HEK293 (cell line): ENCODE data around the gene MAP2.

ENCODE experiments used
- CTCF ChIA-PET: fragments of 350-600 bp; formaldehyde crosslinking; extraction: SDS; loops from one replicate; lab custom pipeline; 2021; ENCODE audit warnings: antibody characterized with exemption; lab: Yijun Ruan, JAX
- POLR2A ChIA-PET: fragments of 300-600 bp; formaldehyde crosslinking; extraction: SDS; loops from one replicate; lab custom pipeline; 2020; ENCODE audit warnings: antibody characterized with exemption, inconsistent platforms; lab: Yijun Ruan, JAX
- H3K27ac ChIP-seq: fragments of 200-500 bp; sonication (Bioruptor generic); 2 replicates; pipeline ENCODE4 v1.5.1; 2014; ENCODE audit warnings: low read depth, low read length, control low read depth, inconsistent platforms; ENCODE audit errors: extremely low read depth
- H3K36me3 ChIP-seq, 2 experiments: fragments of 200-500 bp in 1 of 2; sonication (Bioruptor generic) in 1 of 2; 1 replicate in 1 of 2; 2 replicates in 1 of 2; pipeline ENCODE4 v1.5.1; 2014 to 2017; ENCODE audit warnings: inconsistent platforms in 2 of 2, low read length in 2 of 2; ENCODE audit not compliant: control insufficient read depth in 2 of 2, insufficient read depth in 1 of 2
- H3K4me1 ChIP-seq: fragments of 200-500 bp; sonication (Bioruptor generic); 2 replicates; pipeline ENCODE4 v1.5.1; 2014; ENCODE audit warnings: mild to moderate bottlenecking, low read length, inconsistent platforms; ENCODE audit not compliant: control insufficient read depth, insufficient read depth
- H3K4me3 ChIP-seq: 2 replicates; pipeline ENCODE4 v1.5.1; 2011; ENCODE audit warnings: low read depth, mild to moderate bottlenecking, control low read depth, low read length, moderate library complexity
- H3K9me3 ChIP-seq: fragments of 200-500 bp; sonication (Bioruptor generic); 2 replicates; pipeline ENCODE4 v1.5.1; 2014; ENCODE audit warnings: low read depth, low read length, inconsistent platforms; ENCODE audit not compliant: control insufficient read depth, insufficient read depth
- GLI4 ChIP-seq: fragments of 450-650 bp; formaldehyde crosslinking; IDR thresholded peaks from 2 replicates; pipeline ENCODE4 v1.5.1; 2016; ENCODE audit warnings: missing biosample characterization, missing genetic modification characterization
- HOXC10 ChIP-seq: sonication (generic); formaldehyde crosslinking; IDR thresholded peaks from 2 replicates; pipeline ENCODE4 v1.8.1; 2023; ENCODE audit warnings: mild to moderate bottlenecking, missing genetic modification reagents
- KLF7 ChIP-seq: fragments of 450-650 bp; formaldehyde crosslinking; IDR thresholded peaks from 2 replicates; pipeline ENCODE4 v1.5.1; 2016; ENCODE audit warnings: missing biosample characterization, missing genetic modification characterization, borderline replicate concordance
- MZF1 ChIP-seq: fragments of 450-650 bp; formaldehyde crosslinking; IDR thresholded peaks from 2 replicates; pipeline ENCODE4 v1.5.1; 2017; ENCODE audit warnings: missing biosample characterization, missing genetic modification characterization, borderline replicate concordance
- RBAK ChIP-seq: fragments of 450-650 bp; formaldehyde crosslinking; IDR thresholded peaks from 2 replicates; pipeline ENCODE4 v1.5.1; 2016; ENCODE audit warnings: missing biosample characterization, missing genetic modification characterization
- SALL2 ChIP-seq: fragments of 450-650 bp; formaldehyde crosslinking; IDR thresholded peaks from 2 replicates; pipeline ENCODE4 v1.5.0; 2017; ENCODE audit warnings: missing biosample characterization, mild to moderate bottlenecking, missing genetic modification characterization, borderline replicate concordance
- ZEB2 ChIP-seq: fragments of 450-650 bp; formaldehyde crosslinking; IDR thresholded peaks from 2 replicates; pipeline ENCODE4 v1.5.1; 2016; ENCODE audit warnings: missing biosample characterization, missing genetic modification characterization
- ZNF112 ChIP-seq: fragments of 450-650 bp; formaldehyde crosslinking; IDR thresholded peaks from 2 replicates; pipeline ENCODE4 v1.5.0; 2017; ENCODE audit warnings: missing biosample characterization, missing genetic modification characterization
- ZNF140 ChIP-seq: fragments of 450-650 bp; formaldehyde crosslinking; IDR thresholded peaks from 2 replicates; pipeline ENCODE4 v1.5.1; 2016; ENCODE audit warnings: missing biosample characterization, missing genetic modification characterization
- ZNF211 ChIP-seq: fragments of 450-650 bp; formaldehyde crosslinking; IDR thresholded peaks from 2 replicates; pipeline ENCODE4 v1.5.1; 2016; ENCODE audit warnings: low read depth, missing biosample characterization, missing genetic modification characterization
- ZNF221 ChIP-seq: fragments of 450-650 bp; formaldehyde crosslinking; IDR thresholded peaks from 2 replicates; pipeline ENCODE4 v1.5.1; 2017; ENCODE audit warnings: missing biosample characterization, missing genetic modification characterization, borderline replicate concordance
- ZNF248 ChIP-seq: fragments of 450-650 bp; formaldehyde crosslinking; IDR thresholded peaks from 2 replicates; pipeline ENCODE4 v1.5.1; 2017; ENCODE audit warnings: missing biosample characterization, missing genetic modification characterization
- ZNF350 ChIP-seq: fragments of 450-650 bp; formaldehyde crosslinking; IDR thresholded peaks from 2 replicates; pipeline ENCODE4 v1.5.0; 2017; ENCODE audit warnings: missing biosample characterization, mild to moderate bottlenecking, missing genetic modification characterization
- ZNF391 ChIP-seq: fragments of 450-650 bp; formaldehyde crosslinking; IDR thresholded peaks from 2 replicates; pipeline ENCODE4 v1.5.1; 2016; ENCODE audit warnings: low read depth, missing biosample characterization, missing genetic modification characterization, borderline replicate concordance
- ZNF433 ChIP-seq: fragments of 450-650 bp; formaldehyde crosslinking; IDR thresholded peaks from 2 replicates; pipeline ENCODE4 v1.5.1; 2016; ENCODE audit warnings: missing biosample characterization, missing genetic modification characterization, low read depth
- ZNF621 ChIP-seq: fragments of 450-650 bp; formaldehyde crosslinking; IDR thresholded peaks from 2 replicates; pipeline ENCODE4 v1.5.1; 2017; ENCODE audit warnings: missing biosample characterization, missing genetic modification characterization
- ZNF624 ChIP-seq: fragments of 450-650 bp; formaldehyde crosslinking; IDR thresholded peaks from 2 replicates; pipeline ENCODE4 v1.5.1; 2017; ENCODE audit warnings: missing biosample characterization, missing genetic modification characterization
- ZNF660 ChIP-seq: fragments of 450-650 bp; IDR thresholded peaks from 2 replicates; pipeline ENCODE4 v1.5.1; 2018; ENCODE audit warnings: missing biosample characterization, mild to moderate bottlenecking, missing genetic modification characterization
- ZNF830 ChIP-seq: fragments of 450-650 bp; IDR thresholded peaks from 2 replicates; pipeline ENCODE4 v1.5.0; 2018; ENCODE audit warnings: missing biosample characterization, missing genetic modification characterization, low read depth, mild to moderate bottlenecking, moderate library complexity
- ZXDB ChIP-seq: fragments of 450-650 bp; formaldehyde crosslinking; IDR thresholded peaks from 2 replicates; pipeline ENCODE4 v1.5.1; 2016; ENCODE audit warnings: missing biosample characterization, missing genetic modification characterization
- TF ChIP-seq, protein P1 (sequence below): fragments of 450-650 bp; formaldehyde crosslinking; IDR thresholded peaks from 2 replicates; pipeline ENCODE4 v1.5.1; 2016; ENCODE audit warnings: missing biosample characterization, missing genetic modification characterization
- TF ChIP-seq, protein P2 (sequence below): fragments of 450-650 bp; formaldehyde crosslinking; IDR thresholded peaks from 2 replicates; pipeline ENCODE4 v1.5.1; 2016; ENCODE audit warnings: missing biosample characterization, missing genetic modification characterization, low read depth
- TF ChIP-seq, protein P3 (sequence below): fragments of 450-650 bp; formaldehyde crosslinking; IDR thresholded peaks from 2 replicates; pipeline ENCODE4 v1.5.1; 2016; ENCODE audit warnings: missing biosample characterization, missing genetic modification characterization
- TF ChIP-seq, protein P4 (sequence below): fragments of 450-650 bp; formaldehyde crosslinking; IDR thresholded peaks from 2 replicates; pipeline ENCODE4 v1.5.1; 2016; ENCODE audit warnings: missing biosample characterization, missing genetic modification characterization
- TF ChIP-seq, protein P5 (sequence below): fragments of 450-650 bp; formaldehyde crosslinking; IDR thresholded peaks from 2 replicates; pipeline ENCODE4 v1.5.1; 2016; ENCODE audit warnings: missing biosample characterization, missing genetic modification characterization
- TF ChIP-seq, protein P6 (sequence below): fragments of 450-650 bp; formaldehyde crosslinking; IDR thresholded peaks from 2 replicates; pipeline ENCODE4 v1.5.1; 2016; ENCODE audit warnings: missing biosample characterization, missing genetic modification characterization

MAP2 gene

DNA sequence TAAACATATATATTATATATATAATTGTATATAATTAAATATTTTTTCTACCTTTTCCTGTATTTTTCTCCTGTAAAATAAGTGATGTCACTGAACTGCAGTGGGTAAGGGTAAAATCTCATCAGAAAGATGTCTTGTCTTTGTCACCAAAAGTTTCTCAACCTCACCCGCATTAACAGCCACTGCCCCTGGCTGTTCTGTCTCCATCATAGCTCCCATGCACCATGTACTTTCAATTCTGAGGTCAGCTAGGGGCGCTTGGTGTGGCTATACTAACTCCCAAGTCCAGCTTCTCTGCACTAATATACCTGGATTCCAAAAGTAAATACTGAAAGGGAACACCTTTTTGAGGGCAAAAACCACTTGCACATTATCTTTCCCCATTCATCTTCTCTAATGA, 46.6 kb downstream of the MAP2 start:
- TF ChIP-seq ZEB2 (tag by site-specific recombination) (no peak), ZNF660 (tag by site-specific recombination) (no peak), ZNF350 (no peak), ZNF391 (tag by site-specific recombination) (no peak), ZNF112 (tag by site-specific recombination) (no peak), ZNF624 (tag by site-specific recombination) (no peak), ZXDB (tag by site-specific recombination) (no peak), ZNF621 (tag by site-specific recombination) (no peak), ZNF221 (tag by site-specific recombination) (no peak), ZNF433 (tag by site-specific recombination) (no peak), SALL2 (tag by site-specific recombination) (no peak)
- TF ChIP-seq, protein P1, sequence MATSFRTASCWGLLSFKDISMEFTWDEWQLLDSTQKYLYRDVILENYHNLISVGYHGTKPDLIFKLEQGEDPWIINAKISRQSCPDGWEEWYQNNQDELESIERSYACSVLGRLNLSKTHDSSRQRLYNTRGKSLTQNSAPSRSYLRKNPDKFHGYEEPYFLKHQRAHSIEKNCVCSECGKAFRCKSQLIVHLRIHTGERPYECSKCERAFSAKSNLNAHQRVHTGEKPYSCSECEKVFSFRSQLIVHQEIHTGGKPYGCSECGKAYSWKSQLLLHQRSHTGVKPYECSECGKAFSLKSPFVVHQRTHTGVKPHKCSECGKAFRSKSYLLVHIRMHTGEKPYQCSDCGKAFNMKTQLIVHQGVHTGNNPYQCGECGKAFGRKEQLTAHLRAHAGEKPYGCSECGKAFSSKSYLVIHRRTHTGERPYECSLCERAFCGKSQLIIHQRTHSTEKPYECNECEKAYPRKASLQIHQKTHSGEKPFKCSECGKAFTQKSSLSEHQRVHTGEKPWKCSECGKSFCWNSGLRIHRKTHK (tag by site-specific recombination), result no peak
- TF ChIP-seq, protein P2, sequence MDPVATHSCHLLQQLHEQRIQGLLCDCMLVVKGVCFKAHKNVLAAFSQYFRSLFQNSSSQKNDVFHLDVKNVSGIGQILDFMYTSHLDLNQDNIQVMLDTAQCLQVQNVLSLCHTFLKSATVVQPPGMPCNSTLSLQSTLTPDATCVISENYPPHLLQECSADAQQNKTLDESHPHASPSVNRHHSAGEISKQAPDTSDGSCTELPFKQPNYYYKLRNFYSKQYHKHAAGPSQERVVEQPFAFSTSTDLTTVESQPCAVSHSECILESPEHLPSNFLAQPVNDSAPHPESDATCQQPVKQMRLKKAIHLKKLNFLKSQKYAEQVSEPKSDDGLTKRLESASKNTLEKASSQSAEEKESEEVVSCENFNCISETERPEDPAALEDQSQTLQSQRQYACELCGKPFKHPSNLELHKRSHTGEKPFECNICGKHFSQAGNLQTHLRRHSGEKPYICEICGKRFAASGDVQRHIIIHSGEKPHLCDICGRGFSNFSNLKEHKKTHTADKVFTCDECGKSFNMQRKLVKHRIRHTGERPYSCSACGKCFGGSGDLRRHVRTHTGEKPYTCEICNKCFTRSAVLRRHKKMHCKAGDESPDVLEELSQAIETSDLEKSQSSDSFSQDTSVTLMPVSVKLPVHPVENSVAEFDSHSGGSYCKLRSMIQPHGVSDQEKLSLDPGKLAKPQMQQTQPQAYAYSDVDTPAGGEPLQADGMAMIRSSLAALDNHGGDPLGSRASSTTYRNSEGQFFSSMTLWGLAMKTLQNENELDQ (tag by site-specific recombination), result no peak
- TF ChIP-seq, protein P3, sequence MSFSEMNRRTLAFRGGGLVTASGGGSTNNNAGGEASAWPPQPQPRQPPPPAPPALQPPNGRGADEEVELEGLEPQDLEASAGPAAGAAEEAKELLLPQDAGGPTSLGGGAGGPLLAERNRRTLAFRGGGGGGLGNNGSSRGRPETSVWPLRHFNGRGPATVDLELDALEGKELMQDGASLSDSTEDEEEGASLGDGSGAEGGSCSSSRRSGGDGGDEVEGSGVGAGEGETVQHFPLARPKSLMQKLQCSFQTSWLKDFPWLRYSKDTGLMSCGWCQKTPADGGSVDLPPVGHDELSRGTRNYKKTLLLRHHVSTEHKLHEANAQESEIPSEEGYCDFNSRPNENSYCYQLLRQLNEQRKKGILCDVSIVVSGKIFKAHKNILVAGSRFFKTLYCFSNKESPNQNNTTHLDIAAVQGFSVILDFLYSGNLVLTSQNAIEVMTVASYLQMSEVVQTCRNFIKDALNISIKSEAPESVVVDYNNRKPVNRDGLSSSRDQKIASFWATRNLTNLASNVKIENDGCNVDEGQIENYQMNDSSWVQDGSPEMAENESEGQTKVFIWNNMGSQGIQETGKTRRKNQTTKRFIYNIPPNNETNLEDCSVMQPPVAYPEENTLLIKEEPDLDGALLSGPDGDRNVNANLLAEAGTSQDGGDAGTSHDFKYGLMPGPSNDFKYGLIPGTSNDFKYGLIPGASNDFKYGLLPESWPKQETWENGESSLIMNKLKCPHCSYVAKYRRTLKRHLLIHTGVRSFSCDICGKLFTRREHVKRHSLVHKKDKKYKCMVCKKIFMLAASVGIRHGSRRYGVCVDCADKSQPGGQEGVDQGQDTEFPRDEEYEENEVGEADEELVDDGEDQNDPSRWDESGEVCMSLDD, result no peak
- TF ChIP-seq, protein P4, sequence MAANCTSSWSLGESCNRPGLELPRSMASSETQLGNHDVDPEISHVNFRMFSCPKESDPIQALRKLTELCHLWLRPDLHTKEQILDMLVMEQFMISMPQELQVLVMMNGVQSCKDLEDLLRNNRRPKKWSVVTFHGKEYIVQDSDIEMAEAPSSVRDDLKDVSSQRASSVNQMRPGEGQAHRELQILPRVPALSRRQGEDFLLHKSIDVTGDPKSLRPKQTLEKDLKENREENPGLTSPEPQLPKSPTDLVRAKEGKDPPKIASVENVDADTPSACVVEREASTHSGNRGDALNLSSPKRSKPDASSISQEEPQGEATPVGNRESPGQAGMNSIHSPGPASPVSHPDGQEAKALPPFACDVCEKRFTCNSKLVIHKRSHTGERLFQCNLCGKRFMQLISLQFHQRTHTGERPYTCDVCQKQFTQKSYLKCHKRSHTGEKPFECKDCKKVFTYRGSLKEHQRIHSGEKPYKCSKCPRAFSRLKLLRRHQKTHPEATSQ (tag by site-specific recombination), result no peak
- no peaks in the 10 kb centered on the region for H3K36me3 ChIP-seq
- peaks cover 37% of the 10 kb centered on the region for H3K4me1 ChIP-seq
- no peak overlapping the region for H3K27ac ChIP-seq
- no peak overlapping the region for H3K4me3 ChIP-seq
- ChIA-PET CTCF (no interaction called here), POLR2A (no interaction called here)
- no peaks in the 10 kb centered on the region for H3K9me3 ChIP-seq

DNA sequence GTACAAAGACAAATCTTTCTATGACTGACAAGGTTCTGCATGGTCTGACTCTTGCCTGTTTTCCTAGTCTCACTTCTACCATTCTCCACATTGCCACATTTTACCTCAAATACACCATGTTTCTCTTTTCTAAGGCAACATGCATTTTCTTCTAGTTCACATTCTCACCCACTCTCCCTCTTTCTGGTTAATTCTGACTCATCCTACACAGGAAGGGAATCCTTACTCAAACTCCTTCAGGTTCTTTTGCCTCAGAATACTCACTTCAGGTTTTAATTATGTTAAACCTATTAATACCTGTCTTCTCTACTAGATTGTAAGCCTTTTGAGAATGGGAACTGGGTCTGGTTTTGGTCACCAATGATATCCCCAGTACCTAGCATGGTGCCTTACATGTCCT, 47.2 kb downstream of the MAP2 start:
- ChIA-PET POLR2A (no interaction called here), CTCF (interaction anchor here (1.1 kb wide), 1 partner anchor 136 kb away, joined by 4 read pairs; no protein-coding TSS in a partner anchor)
- Histone ChIP-seq H3K9me3 (no peaks in the 10 kb centered on the region), H3K4me1 (peaks cover 42% of the 10 kb centered on the region), H3K4me3 (no peak overlapping the region), H3K27ac (no peak overlapping the region), H3K36me3 (no peaks in the 10 kb centered on the region)
- TF ChIP-seq KLF7, result no peak
- no peak for TF ChIP-seq ZNF350
- no peak for TF ChIP-seq ZNF140 (tag by site-specific recombination)
- TF ChIP-seq, protein P5, sequence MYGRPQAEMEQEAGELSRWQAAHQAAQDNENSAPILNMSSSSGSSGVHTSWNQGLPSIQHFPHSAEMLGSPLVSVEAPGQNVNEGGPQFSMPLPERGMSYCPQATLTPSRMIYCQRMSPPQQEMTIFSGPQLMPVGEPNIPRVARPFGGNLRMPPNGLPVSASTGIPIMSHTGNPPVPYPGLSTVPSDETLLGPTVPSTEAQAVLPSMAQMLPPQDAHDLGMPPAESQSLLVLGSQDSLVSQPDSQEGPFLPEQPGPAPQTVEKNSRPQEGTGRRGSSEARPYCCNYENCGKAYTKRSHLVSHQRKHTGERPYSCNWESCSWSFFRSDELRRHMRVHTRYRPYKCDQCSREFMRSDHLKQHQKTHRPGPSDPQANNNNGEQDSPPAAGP (tag by site-specific recombination), result no peak
- no peak for TF ChIP-seq GLI4 (tag by site-specific recombination)
- no peak for TF ChIP-seq ZNF830 (tag by site-specific recombination)
- no peak for TF ChIP-seq MZF1 (tag by site-specific recombination)
- no peak for TF ChIP-seq ZNF248 (tag by site-specific recombination)
- TF ChIP-seq ZNF211 (tag by site-specific recombination), result no peak
- no peak for TF ChIP-seq RBAK
- TF ChIP-seq HOXC10 (CRISPR knock-in tag), result no peak
- TF ChIP-seq, protein P6, sequence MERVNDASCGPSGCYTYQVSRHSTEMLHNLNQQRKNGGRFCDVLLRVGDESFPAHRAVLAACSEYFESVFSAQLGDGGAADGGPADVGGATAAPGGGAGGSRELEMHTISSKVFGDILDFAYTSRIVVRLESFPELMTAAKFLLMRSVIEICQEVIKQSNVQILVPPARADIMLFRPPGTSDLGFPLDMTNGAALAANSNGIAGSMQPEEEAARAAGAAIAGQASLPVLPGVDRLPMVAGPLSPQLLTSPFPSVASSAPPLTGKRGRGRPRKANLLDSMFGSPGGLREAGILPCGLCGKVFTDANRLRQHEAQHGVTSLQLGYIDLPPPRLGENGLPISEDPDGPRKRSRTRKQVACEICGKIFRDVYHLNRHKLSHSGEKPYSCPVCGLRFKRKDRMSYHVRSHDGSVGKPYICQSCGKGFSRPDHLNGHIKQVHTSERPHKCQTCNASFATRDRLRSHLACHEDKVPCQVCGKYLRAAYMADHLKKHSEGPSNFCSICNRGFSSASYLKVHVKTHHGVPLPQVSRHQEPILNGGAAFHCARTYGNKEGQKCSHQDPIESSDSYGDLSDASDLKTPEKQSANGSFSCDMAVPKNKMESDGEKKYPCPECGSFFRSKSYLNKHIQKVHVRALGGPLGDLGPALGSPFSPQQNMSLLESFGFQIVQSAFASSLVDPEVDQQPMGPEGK (tag by site-specific recombination), result no peak
